ENCODE measurements around the gene LY86.

GRCh38 chr6:6683969-6684833 lies 95.7 kb downstream of the LY86 start:
- TF ChIP-seq CTCF (IDR thresholded peaks at IDR 0.05) (no peak), POLR2A (IDR thresholded peaks at IDR 0.05; ENCODE audit: low read depth) (no peak), POLR2AphosphoS5 (IDR thresholded peaks at IDR 0.05) (no peak)
